Sigmoid colon (tissue), 4 donors: ENCODE results near the gene SSPN.

Experiments
- CTCF ChIP-seq, 4 experiments: fragments of 450-650 bp in 3 of 4; fragments of 200-600 bp in 1 of 4; IDR thresholded peaks; one replicate each; pipeline ENCODE4 v1.5.1; 2016 to 2019; ENCODE audit warnings: antibody characterized with exemption in 4 of 4, mild to moderate bottlenecking in 3 of 4, moderate library complexity in 2 of 4
- EP300 ChIP-seq, 4 donors: sonication (generic); formaldehyde crosslinking; IDR thresholded peaks; one replicate each; pipeline ENCODE4 v1.6.1; 2017; ENCODE audit warnings: antibody characterized with exemption in 4 of 4
- POLR2A ChIP-seq, 2 donors: fragments of 450-650 bp; IDR thresholded peaks; one replicate each; pipeline ENCODE4 v1.6.1; 2016; ENCODE audit warnings: antibody characterized with exemption in 2 of 2, mild to moderate bottlenecking in 2 of 2, moderate library complexity in 2 of 2

- TF ChIP-seq CTCF (IDR thresholded peaks at IDR 0.05) (no peak), POLR2A (IDR thresholded peaks at IDR 0.05) (no peak), EP300 (IDR thresholded peaks at IDR 0.05) (no peak)
Measured at GRCh38 chr12:26188127-26188526, 7.2 kb upstream of the SSPN start.
